ENCODE data around the gene C1orf216. TPM values are rescaled to one million over a fixed set of nuclear protein-coding genes. Genes with fewer than 3 reads are reported as not detected.
"Not testable (repeated sequence)": the region's sequence is repeated elsewhere in the genome, so short reads cannot be mapped to it uniquely, and the experiment has no call there.

Gene C1orf216
- 11.5 TPM for total RNA-seq
- long read RNA-seq, transcript C1orf216-201 (2 exons, 3,218 nt), result major isoform, 31 of 40 reads
- long read RNA-seq, partial matches to known transcripts, result 0 of 40 reads
- long read RNA-seq, other reads (novel, unspliced or antisense), result 9 of 40 reads

DNA sequence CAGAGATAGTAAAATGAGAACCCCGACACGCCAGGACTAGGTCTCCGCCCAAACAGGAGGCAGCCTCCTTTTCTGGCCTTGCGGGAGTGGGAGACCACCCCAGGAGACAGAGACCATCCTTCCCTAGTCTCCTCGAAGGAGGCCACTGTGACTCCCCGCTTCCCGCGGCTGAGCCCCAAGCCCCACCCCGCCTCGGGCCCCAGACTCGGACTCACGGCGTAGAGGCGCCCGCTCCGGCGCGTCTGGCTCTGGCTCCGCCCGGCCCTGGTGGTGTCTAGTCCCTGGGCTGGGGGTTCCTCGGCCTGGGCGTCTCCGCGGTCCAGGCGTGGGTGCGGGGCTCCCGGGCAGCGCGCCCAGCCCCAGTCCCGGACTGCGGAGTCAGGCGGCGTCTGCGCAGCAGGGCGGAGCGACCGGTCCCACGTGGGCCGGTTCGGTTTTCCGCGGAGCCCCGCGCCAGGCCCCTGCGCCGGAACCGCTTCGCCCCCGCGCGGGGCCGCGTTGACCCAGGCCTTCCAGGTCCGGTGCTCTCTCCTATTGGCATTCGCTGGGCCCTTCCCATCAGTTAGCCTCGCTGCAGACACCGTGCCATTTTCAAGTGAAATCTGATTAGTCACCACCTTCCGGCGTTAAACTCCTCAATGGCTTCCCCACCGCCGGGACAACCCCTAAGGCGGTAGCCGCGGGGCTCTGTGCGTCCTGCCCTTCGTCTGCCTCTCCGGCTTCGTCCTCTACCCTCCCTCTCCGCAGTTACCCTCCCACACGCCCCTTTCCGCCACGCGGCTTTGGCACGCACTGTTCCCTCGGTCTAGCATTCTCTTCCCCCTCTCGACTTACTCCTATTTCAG lies at the start of gene C1orf216:
Gene C1orf216 (minus strand): TSS at position 393 of the 845 bp plus-strand sequence. CDS start 2,563 bp downstream, outside the sequence.
- DNase-seq (ENCODE audit: low spot score), result peak; percentile 89
- intact Hi-C loops (cut with DNase I), result loop anchor here (5.0 kb wide), 1 partner anchor 76 kb away; the partner anchor contains the start of gene PSMB2

DNA sequence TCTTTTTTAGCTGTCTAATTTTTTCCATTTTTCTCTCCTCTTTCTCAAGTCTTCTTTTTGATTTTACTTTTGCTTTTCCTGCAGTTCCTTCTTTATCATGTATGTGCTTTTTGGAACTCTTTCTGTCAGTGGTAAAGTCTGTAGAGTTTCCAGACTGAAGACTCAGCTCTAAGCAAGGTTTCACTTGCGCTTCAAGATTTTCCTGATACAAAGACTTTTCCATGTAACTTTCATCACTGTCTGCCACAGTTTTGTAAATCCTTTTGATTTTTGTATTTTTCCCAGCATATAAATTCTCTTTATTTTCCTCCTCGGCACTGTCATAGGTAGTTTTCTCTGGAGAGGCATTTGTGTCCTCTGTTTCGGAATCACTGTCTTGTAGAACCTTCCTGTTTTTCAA lies 45.6 kb upstream of the C1orf216 start:
- intact Hi-C loops (cut with DNase I), result no loop called here
- DNase-seq (ENCODE audit: low spot score), result no peak

DNA sequence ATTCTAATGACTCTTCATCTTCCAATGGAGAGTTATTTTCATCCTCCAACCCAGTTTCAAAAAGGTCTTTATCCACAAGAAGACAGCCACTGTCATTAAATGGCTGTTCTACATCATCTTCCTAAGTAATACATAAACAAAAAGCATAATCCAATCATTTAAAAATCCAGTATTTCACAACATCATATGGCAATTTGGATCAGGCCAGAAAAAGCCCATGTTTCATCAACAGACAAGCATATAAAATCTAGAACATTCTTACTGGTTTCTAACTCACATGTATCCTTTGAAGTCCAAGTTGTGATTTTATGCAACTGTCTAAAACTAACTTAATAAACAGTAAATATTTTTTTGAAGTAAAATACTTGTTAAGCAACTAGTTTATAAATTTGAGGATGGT lies 44.5 kb upstream of the C1orf216 start:
- intact Hi-C loops (cut with DNase I), result no loop called here
- no peak for DNase-seq (ENCODE audit: low spot score)

GRCh38 chr1:35762141-35762540 lies 43.5 kb upstream of the C1orf216 start:
- DNase-seq (ENCODE audit: low spot score), result no peak
- intact Hi-C loops (cut with DNase I), result no loop called here

DNA sequence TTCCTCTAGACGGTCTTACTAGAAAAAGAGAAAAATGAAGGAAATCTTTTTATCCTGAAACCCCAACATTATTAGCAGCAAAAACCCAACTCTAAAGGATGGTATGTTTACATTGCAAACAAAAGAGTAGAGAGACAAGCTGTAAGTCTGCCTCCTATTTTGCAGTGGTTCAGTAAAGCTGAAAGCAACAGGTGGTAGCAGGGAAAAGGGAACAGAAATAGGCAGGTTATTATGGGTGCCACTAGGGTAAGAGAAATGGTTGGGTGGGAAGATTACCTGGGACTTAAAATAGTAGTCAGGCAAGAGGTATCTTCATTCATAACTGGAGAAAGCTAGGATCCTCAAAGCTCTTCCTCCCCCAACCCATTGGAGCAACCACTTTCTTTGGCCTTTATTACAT lies 37.4 kb upstream of the C1orf216 start:
- intact Hi-C loops (cut with DNase I), result no loop called here
- no peak for DNase-seq (ENCODE audit: low spot score)

GRCh38 chr1:35753626-35754260 lies 35.1 kb upstream of the C1orf216 start:
- DNase-seq (ENCODE audit: low spot score), result no peak
- intact Hi-C loops (cut with DNase I), result no loop called here

DNA sequence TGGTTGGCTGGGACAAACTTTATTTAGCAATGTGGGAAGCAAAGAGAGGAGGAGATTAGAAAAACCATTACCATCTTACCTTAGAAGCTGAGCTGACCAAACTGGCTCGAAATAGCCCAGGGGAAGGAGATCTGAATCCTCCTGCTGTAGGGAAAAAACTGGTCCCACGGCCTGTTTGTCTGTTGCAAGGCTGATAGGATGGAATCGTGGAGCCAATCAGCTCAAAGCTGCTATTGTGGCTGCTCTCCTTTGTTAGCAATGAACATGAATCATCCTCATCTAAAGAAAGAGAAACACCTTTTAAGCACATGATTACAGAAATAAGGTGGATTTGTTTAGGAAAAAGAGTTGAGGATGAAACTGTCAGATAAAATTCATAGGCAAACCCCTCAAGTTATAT lies 29.6 kb upstream of the C1orf216 start:
- intact Hi-C loops (cut with DNase I), result no loop called here

DNA sequence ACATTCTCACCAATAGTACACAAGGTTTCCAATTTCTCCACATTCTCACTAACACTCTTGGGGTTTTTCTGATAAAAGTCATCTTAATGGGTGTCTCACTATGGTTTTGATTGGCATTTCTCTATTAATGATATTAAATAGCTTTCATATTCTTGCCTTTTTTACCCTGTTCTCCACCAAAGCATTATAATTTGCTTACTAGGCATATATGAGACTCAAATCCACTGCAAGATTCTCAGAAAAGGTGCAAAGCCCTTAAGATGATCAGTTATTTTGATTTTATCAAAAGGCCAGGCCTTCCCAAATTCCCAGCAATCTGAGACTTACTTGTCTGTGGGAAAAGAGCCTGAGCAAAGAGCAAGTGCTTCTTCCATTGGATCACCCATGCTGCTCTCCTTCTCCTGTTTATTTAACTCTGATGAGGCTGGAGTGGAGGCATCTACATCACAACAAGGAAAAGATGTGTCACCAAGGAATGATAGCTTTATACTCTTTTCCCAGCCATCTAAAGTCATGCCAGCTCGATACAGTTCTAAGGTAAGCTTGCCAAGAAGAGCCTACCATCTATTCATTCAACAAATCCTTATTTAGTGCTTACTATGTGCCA lies 26.5 kb upstream of the C1orf216 start:
- intact Hi-C loops (cut with DNase I), result no loop called here
- DNase-seq (ENCODE audit: low spot score), result no peak

More for the DNA sequence above, 29.6 kb upstream of the C1orf216 start:
- no peak for DNase-seq (ENCODE audit: low spot score)

- intact Hi-C loops (cut with DNase I), result no loop called here
- no peak for DNase-seq (ENCODE audit: low spot score)
Measured at GRCh38 chr1:35737120-35737519, 18.4 kb upstream of the C1orf216 start.

GRCh38 chr1:35727434-35728040 lies 8.9 kb upstream of the C1orf216 start:
- intact Hi-C loops (cut with DNase I), result loop anchor here (1.0 to 5.0 kb wide), 2 partner anchors 158 to 275 kb away; no protein-coding TSS in a partner anchor
- no peak for DNase-seq (ENCODE audit: low spot score)

DNA sequence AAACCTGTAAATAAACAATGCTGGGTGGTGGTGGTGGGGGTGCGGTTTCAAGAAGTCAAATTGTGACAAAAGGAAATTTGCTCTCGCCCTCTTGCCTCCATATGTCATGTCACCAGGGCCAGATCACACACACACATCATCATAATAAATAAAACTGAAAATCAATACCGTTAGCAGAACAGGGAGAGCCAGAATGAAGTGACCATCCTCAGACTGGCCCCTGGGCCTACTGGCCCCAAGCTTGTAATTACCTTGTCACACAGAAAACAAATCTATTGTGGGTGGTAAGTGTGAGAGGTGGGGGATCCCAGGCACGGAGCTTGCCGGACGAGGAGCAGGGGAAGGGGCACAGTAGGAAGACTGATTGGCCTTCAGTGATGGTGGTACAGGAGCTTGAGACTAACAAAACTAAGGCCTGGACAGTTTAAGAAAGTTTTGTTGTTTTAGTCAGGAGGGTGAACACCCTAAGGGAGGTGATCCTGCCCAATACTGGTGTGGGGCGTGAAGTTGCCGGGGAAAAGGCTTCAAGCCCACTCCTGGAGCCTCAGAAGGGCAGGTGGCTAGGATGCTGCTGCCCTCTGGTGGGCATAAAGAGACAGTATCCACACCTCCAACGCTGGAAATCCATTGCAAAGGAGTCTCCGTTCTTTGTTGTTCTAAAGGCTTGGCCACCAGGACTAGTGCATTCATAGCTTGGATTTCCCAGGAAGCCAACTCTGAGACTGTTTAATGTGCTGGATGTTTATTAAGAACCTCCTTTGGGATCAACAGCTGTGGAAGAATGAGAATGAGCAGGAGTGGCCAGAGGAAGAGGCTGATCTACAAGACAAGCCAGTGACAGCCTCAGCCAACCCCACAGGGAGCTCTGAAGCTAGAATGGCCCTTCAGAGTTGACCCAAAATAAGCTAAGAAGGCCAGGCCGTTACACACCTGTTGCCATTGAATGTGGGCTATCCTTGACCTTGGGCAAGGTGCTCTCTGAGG lies 8.1 kb upstream of the C1orf216 start:
- intact Hi-C loops (cut with DNase I), result loop anchor here (1.0 to 5.0 kb wide), 2 partner anchors 157 to 274 kb away; no protein-coding TSS in a partner anchor
- DNase-seq (ENCODE audit: low spot score), result no peak

DNA sequence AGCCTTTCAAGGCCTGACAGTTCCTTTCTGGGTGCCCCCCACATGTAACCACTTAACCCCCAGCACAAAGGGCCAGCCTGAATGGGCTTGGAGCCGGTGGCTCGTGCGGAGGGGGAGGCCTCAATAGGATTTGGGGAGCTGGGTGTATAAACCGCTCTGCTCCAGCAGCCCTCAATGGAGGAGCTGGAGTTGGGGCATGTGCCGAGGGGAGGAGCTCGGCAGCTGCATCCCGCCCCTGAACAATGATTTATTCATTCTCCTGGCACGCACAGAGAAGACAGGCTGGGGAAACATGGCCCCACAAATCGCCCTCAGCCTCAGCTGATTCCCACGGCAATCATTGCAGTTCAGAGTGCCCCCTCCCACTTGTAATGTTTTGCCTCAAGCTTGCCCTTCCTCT lies 6.9 kb upstream of the C1orf216 start:
- DNase-seq (ENCODE audit: low spot score), result no peak
- intact Hi-C loops (cut with DNase I), result loop anchor here (5.0 kb wide), 1 partner anchor 273 kb away; no protein-coding TSS in a partner anchor

DNA sequence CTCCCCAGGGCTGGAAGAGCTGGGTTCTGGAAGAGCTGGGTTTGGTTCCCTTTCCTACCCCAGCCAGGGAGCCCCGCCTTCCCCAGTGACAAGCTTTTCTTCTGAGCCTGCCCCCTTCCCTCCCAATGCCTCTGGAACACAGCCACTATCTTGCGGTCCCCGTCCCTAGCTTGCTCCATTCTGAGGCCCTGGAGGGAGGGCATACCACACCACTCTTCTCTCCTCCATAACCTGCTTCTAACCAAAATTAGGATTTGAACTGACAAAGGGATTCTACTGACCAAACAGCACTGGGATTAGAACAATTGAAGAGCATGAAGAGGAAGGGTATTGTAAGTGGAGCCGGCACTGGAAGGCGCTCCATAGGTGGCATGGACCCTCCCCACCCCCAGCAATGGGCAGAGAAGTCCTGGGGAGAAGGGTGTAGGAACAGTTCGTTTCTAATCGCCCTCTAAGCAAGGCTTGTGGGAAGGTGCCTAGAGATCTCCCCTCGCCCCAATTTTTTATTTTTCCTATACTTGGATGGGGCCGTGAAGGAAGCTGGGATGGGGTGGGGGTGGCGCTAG lies 690 bp downstream of the C1orf216 start:
- intact Hi-C loops (cut with DNase I), result loop anchor here (5.0 kb wide), 1 partner anchor 76 kb away; the partner anchor contains the start of gene PSMB2

DNA sequence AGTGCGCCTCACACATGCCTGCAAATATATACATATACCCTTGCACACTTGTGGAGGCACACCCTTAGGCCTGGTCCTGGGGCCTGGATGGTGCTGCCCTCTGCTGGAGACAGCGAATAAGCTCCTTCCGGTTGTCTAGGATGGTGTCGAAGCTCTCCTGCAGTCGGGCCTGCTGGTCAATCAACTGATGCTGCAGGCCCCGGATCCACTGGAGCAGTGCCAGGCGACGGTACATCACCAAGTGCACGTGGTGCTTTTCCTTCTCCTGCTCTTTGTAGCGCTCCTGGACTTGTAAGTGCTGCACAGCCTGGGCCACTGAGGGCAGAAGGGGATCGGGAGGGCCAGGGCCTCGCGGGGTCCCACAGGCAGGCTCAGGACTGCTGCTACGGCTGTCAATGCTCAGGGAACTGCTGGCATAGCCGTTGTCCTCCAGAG lies 3.1 kb downstream of the C1orf216 start:
- DNase-seq (ENCODE audit: low spot score), result peak; percentile 82

More for the DNA sequence above, 690 bp downstream of the C1orf216 start:
- DNase-seq (ENCODE audit: low spot score), result no peak

GRCh38 chr1:35714921-35715567 lies 3.6 kb downstream of the C1orf216 start:
- DNase-seq (ENCODE audit: low spot score), result no peak
- intact Hi-C loops (cut with DNase I), result loop anchor here (5.0 kb wide), 1 partner anchor 73 kb away; the partner anchor contains the start of gene PSMB2

More for the DNA sequence above, 3.1 kb downstream of the C1orf216 start:
- intact Hi-C loops (cut with DNase I), result loop anchor here (5.0 kb wide), 1 partner anchor 73 kb away; the partner anchor contains the start of gene PSMB2

DNA sequence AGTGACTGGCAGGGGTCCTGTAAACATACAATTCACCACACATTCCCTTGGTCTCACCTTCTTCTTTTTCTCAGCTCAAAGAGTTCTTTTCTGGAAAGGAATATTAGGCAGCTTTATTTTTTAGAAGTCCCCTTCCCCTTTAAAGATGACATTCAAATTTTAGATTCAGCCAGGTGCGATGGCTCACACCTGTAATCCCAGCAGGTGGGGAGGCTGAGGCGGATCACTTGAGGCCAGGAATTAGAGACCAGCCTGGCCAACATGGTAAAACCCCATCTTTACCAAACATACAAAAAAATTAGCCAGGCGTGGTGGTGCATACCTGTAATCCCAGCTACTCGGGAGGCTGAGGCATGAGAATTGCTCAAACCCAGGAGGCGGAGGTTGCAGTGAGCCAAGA lies 7.6 kb downstream of the C1orf216 start:
- intact Hi-C loops (cut with DNase I); DNase-seq (ENCODE audit: low spot score): not testable (repeated sequence)

GRCh38 chr1:35708952-35709351 lies 9.7 kb downstream of the C1orf216 start:
- DNase-seq (ENCODE audit: low spot score), result no peak
- intact Hi-C loops (cut with DNase I), result no loop called here
